AG04450 (cell line): Measurements from ENCODE around the gene NR2E3. TPM values are rescaled to one million over a fixed set of nuclear protein-coding genes. Genes with fewer than 3 reads are reported as not detected.

Experiments
- CTCF ChIA-PET: fragments of 300-600, 350-600 bp; formaldehyde crosslinking; extraction: SDS; loops from one replicate; lab custom pipeline; 2022; ENCODE audit warnings: antibody characterized with exemption, inconsistent platforms; lab: Charles Lee
- POLR2A ChIA-PET: fragments of 350-600 bp; formaldehyde crosslinking; extraction: SDS; loops from one replicate; lab custom pipeline; 2021; ENCODE audit warnings: antibody characterized with exemption, inconsistent platforms; lab: Yijun Ruan, JAX
- DNase-seq: peaks from one replicate; pipeline ENCODE4 v3.0.0-alpha.2; 2011; ENCODE audit warnings: low read depth, low spot score
- H3K27ac ChIP-seq: one replicate; pipeline ENCODE4 v1.5.1; 2012; ENCODE audit warnings: low read depth, low read length, control low read depth
- H3K27me3 ChIP-seq: one replicate; pipeline ENCODE4 v1.6.0; 2012; ENCODE audit warnings: low read length; ENCODE audit not compliant: control insufficient read depth, insufficient read depth
- H3K4me3 ChIP-seq: 2 replicates; pipeline ENCODE4 v1.5.1; 2011; ENCODE audit warnings: mild to moderate bottlenecking, low read depth, low read length, control low read depth
- H3K9me3 ChIP-seq: 2 replicates; pipeline ENCODE4 v1.5.1; 2012; ENCODE audit warnings: low read length; ENCODE audit not compliant: control insufficient read depth, insufficient read depth
- CTCF ChIP-seq: IDR thresholded peaks from 2 replicates; pipeline ENCODE4 v1.5.1; 2011; ENCODE audit warnings: low read depth, low read length, control low read depth, inconsistent platforms
- polyA plus RNA-seq: library from polyadenylated mRNA; depleted of rRNA; stranded (reverse); fragments of >200 nt; gene quantifications from 2 replicates; pipeline ENCODE4 v1.2.3, GENCODE V29; 2011

The NR2E3 gene
- polyA plus RNA-seq, 1 experiment, result 0.16 TPM

GRCh38 chr15:71815301-71815700 is 4.9 kb downstream of the NR2E3 start:
- no peak overlapping the region for H3K27ac ChIP-seq
- H3K4me3 ChIP-seq, result no peak overlapping the region
- H3K27me3 ChIP-seq, result no peaks in the 10 kb centered on the region
- H3K9me3 ChIP-seq, result peaks cover 24% of the 10 kb centered on the region
- CTCF ChIA-PET, result no interaction called here
- POLR2A ChIA-PET, result no interaction called here
- no peak for TF ChIP-seq CTCF
- DNase-seq, result no peak

GRCh38 chr15:71817351-71817750 is 7.0 kb downstream of the NR2E3 start:
- peaks cover 31% of the 10 kb centered on the region for H3K9me3 ChIP-seq
- DNase-seq, result no peak
- POLR2A ChIA-PET, result no interaction called here
- no peaks in the 10 kb centered on the region for H3K27me3 ChIP-seq
- CTCF ChIA-PET, result interaction anchor here (0.6 kb wide), 2 partner anchors 339 to 377 kb away, joined by 4 to 5 read pairs; no protein-coding TSS in a partner anchor
- no peak overlapping the region for H3K27ac ChIP-seq
- no peak for TF ChIP-seq CTCF
- H3K4me3 ChIP-seq, result no peak overlapping the region

- CTCF ChIA-PET, result interaction anchor here (0.9 to 1.0 kb wide), 2 partner anchors 19 to 336 kb away, joined by 4 read pairs; no protein-coding TSS in a partner anchor
- peaks cover 43% of the 10 kb centered on the region for H3K9me3 ChIP-seq
- DNase-seq, result no peak
- H3K27ac ChIP-seq, result no peak overlapping the region
- no peak overlapping the region for H3K4me3 ChIP-seq
- H3K27me3 ChIP-seq, result no peaks in the 10 kb centered on the region
- TF ChIP-seq CTCF, result no peak
- POLR2A ChIA-PET, result no interaction called here
Observed at GRCh38 chr15:71820127-71820526, 9.8 kb downstream of the NR2E3 start.

- DNase-seq, result no peak
- Histone ChIP-seq H3K9me3 (peaks cover 43% of the 10 kb centered on the region), H3K4me3 (no peak overlapping the region), H3K27ac (no peak overlapping the region), H3K27me3 (no peaks in the 10 kb centered on the region)
- no peak for TF ChIP-seq CTCF
- ChIA-PET CTCF (no interaction called here), POLR2A (no interaction called here)
Observed at GRCh38 chr15:71821547-71822129, 11.3 kb downstream of the NR2E3 start.

- no peak for TF ChIP-seq CTCF
- CTCF ChIA-PET, result no interaction called here
- Histone ChIP-seq H3K27ac (no peak overlapping the region), H3K27me3 (no peaks in the 10 kb centered on the region), H3K9me3 (peaks cover 38% of the 10 kb centered on the region), H3K4me3 (no peak overlapping the region)
- POLR2A ChIA-PET, result no interaction called here
- no peak for DNase-seq
Observed at GRCh38 chr15:71822890-71823630, 12.7 kb downstream of the NR2E3 start.
